NCI-H2107 treated with DMSO at 0.1 percent for 48 hours (cell line): ENCODE results near the gene LIN37.
"Not testable (repeated sequence)": the region's sequence is repeated elsewhere in the genome, so short reads cannot be mapped to it uniquely, and the experiment has no call there.

ENCODE experiments used
- DNase-seq: peaks from one replicate; lab custom pipeline; 2025; ENCODE audit not compliant: unreplicated experiment; lab: John Stamatoyannopoulos, UW

The LIN37 gene

GRCh38 chr19:35787227-35787799 lies 38.9 kb downstream of the LIN37 start:
- no peak for DNase-seq

GRCh38 chr19:35788205-35788960 lies 40.0 kb downstream of the LIN37 start:
- no peak for DNase-seq

GRCh38 chr19:35789195-35789977 lies 41.0 kb downstream of the LIN37 start:
- no peak for DNase-seq

GRCh38 chr19:35789978-35790944 lies 41.9 kb downstream of the LIN37 start:
- no peak for DNase-seq

GRCh38 chr19:35790981-35791813 lies 42.8 kb downstream of the LIN37 start:
- peak; percentile 24 for DNase-seq

GRCh38 chr19:35791814-35792279 lies 43.5 kb downstream of the LIN37 start:
- no peak for DNase-seq

- DNase-seq: no peak
Measured at GRCh38 chr19:35792312-35792711, 43.9 kb downstream of the LIN37 start.

GRCh38 chr19:35792888-35793287 lies 44.5 kb downstream of the LIN37 start:
- no peak for DNase-seq

GRCh38 chr19:35793381-35794165 lies 45.2 kb downstream of the LIN37 start:
- no peak for DNase-seq

- DNase-seq: not testable (repeated sequence)
Measured at GRCh38 chr19:35795564-35795963, 47.2 kb downstream of the LIN37 start.

GRCh38 chr19:35796645-35797542 lies 48.5 kb downstream of the LIN37 start:
- DNase-seq: no peak

GRCh38 chr19:35797663-35798062 lies 49.3 kb downstream of the LIN37 start:
- DNase-seq: no peak

- DNase-seq: no peak
Measured at GRCh38 chr19:35801828-35802227, 53.5 kb downstream of the LIN37 start.
